Vagina (tissue), 2 donors: ENCODE results near the gene FAM76A.

Experiments
- POLR2A ChIP-seq, 2 donors: fragments of 450-650 bp; IDR thresholded peaks; one replicate each; pipeline ENCODE4 v1.6.1; 2017; ENCODE audit warnings: antibody characterized with exemption in 2 of 2, mild to moderate bottlenecking in 2 of 2, moderate library complexity in 2 of 2
- POLR2AphosphoS5 ChIP-seq, 2 donors: sonication (generic); formaldehyde crosslinking; IDR thresholded peaks; one replicate each; pipeline ENCODE4 v1.9.0; 2017; ENCODE audit warnings: antibody characterized with exemption in 2 of 2, mild to moderate bottlenecking in 2 of 2, low read depth in 1 of 2; ENCODE audit not compliant: insufficient read depth in 1 of 2

DNA sequence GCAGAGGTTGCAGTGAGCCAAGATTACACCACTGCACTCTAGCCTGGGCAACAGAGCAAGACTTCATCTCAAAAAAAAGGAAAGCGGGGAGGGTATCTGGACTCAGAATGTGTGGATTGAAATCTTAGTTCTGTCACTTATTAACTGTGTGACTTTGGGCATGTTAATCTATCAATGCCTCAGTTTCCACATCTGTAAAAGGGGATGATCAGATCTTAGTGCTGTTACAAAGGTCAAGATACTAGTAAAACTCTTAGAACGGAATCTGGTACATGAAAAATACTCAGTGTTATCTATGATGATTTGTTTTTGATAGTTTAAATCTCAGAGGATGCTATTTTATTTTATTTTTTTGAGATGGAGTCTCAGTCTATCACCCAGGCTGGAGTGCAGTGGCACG is 10.5 kb downstream of the FAM76A start:
- no peak for TF ChIP-seq POLR2A (IDR thresholded peaks at IDR 0.05)
- no peak for TF ChIP-seq POLR2AphosphoS5 (IDR thresholded peaks at IDR 0.05; ENCODE audit: insufficient read depth in 1 of 2, low read depth in 1 of 2)
